Uterus (tissue), 2 donors: ENCODE data around the gene KLHL4.

ENCODE experiments used
- POLR2A ChIP-seq, 2 donors: fragments of 450-650 bp; IDR thresholded peaks; one replicate each; pipeline ENCODE4 v1.6.1; 2016; ENCODE audit warnings: antibody characterized with exemption in 2 of 2, mild to moderate bottlenecking in 1 of 2, moderate library complexity in 1 of 2
- TF ChIP-seq, protein P1 (sequence below), 4 experiments: fragments of 200-600 bp in 2 of 4; fragments of 450-650 bp in 2 of 4; sonication (generic) in 2 of 4; IDR thresholded peaks; one replicate each; pipeline ENCODE4 v1.5.1; 2016 to 2019; ENCODE audit warnings: antibody characterized with exemption in 4 of 4, mild to moderate bottlenecking in 2 of 4, moderate library complexity in 1 of 4

DNA sequence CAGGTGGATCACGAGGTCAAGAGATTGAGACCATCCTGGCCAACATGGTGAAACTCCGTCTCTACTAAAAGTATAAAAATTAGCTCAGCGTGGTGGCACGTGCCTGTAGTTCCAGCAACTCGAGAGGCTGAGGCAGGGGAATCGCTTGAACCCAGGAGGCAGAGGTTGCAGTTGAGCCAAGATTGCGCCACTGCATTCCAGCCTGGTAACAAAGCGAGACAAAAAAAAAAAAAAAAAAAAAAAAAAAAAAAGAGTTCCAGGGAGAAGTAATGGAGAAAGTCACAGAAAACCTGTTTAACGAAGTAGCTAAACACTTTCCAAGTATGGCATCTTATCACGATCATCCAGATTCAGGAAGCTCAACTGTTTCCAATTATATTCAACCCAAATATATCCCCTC, 10.9 kb downstream of the KLHL4 start:
- TF ChIP-seq, protein P1, sequence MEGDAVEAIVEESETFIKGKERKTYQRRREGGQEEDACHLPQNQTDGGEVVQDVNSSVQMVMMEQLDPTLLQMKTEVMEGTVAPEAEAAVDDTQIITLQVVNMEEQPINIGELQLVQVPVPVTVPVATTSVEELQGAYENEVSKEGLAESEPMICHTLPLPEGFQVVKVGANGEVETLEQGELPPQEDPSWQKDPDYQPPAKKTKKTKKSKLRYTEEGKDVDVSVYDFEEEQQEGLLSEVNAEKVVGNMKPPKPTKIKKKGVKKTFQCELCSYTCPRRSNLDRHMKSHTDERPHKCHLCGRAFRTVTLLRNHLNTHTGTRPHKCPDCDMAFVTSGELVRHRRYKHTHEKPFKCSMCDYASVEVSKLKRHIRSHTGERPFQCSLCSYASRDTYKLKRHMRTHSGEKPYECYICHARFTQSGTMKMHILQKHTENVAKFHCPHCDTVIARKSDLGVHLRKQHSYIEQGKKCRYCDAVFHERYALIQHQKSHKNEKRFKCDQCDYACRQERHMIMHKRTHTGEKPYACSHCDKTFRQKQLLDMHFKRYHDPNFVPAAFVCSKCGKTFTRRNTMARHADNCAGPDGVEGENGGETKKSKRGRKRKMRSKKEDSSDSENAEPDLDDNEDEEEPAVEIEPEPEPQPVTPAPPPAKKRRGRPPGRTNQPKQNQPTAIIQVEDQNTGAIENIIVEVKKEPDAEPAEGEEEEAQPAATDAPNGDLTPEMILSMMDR (IDR thresholded peaks at IDR 0.05): no peak
- TF ChIP-seq POLR2A (IDR thresholded peaks at IDR 0.05): no peak
